ENCODE measurements around the gene DOCK11. TPM values are rescaled to one million over a fixed set of nuclear protein-coding genes. Genes with fewer than 3 reads are reported as not detected.

Gene DOCK11
- polyA plus RNA-seq, 4 donors, result 15.3 to 89.2 (median 26.5) TPM

GRCh38 chrX:118528071-118528737 is 32.6 kb downstream of the DOCK11 start:
- DNase-seq (ENCODE audit: low read depth in 4 of 4, low spot score in 3 of 4), result no peak

DNA sequence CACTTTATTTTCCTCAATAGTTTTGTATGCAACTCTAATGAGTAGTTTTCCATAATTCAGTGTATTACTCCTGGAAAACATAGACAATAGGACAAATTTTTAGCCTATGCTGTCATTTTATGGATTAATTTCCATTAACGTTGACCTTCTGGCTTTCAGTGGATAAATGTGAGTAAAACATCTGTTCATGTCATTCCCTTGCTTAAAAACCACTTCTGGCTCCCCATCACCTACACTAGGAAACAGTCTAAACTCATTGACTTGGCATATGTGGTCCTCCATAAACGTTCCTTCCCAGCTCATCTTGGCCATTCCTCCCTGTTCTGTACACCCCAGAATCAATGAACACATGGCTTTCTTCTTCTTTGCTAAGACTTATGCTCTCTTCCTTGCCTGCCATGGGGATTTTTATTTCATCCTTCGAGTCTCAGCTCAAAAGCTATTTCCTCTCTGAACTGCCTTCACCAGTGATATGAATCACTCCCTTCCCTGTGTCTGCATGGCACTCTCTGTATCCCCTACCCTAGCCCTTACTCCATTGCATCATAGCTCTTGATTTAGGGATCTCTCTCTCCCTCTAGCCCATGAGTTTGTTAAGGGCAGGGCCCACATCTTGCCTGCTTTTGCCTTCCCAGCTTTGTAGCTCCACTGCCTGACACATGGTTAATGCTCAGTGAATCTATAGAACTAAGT is 34.8 kb downstream of the DOCK11 start:
- DNase-seq (ENCODE audit: low read depth in 4 of 4, low spot score in 3 of 4), result no peak

DNA sequence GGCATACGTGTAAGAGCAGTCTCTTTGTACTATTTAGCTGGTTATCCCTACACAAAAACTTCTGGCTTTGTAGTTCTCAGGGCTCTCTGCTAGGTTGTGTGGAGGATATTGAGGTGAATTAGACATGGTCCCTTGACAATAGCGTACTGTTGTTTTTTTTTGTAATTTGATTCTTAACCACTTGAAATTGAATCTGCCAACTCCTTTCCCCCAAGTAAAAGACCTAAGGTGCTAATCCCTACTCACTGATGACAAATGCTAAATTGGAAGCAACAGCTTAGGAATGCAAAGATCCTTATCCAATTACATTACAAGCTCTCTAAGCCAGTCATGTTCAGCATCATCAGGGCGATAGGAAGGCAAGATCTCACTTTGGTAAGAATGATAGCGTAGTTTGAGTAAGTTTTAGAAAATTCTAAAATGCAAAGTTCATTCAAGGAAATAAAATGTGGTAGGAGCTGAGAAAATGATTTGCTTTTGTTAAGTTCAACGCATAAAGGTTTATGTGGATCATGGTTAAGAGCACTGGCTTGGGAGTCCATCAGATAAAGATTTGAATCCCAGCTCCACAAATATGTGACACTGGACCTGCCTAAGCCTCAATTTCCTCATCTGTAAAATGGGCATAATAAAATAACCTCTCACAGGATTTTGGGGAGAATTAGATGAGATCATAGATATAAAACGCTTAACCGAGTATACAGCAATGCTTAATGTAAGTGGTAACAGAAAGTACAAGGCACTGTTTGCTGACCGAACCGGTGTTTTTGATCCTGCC is 39.3 kb downstream of the DOCK11 start:
- DNase-seq (ENCODE audit: low read depth in 4 of 4, low spot score in 3 of 4), result no peak

DNA sequence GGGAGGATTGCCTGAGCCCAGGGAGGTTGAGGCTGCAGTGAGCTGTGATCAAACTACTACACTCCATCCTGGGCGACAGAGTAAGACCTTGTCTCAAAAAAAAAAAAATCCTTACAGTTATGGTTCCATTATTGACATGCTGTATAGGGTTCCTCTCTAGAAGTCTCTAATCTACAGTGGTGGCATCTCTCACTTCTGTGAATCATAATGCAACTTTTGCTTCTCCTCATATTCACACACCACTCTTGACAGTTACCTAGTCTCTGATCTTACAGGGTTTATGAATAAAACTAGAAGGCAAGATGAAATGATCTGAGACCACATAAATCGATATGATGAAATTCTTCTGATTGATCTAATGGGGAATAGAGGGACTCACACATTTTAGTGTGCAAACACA is 40.6 kb downstream of the DOCK11 start:
- DNase-seq (ENCODE audit: low read depth in 4 of 4, low spot score in 3 of 4), result no peak

DNA sequence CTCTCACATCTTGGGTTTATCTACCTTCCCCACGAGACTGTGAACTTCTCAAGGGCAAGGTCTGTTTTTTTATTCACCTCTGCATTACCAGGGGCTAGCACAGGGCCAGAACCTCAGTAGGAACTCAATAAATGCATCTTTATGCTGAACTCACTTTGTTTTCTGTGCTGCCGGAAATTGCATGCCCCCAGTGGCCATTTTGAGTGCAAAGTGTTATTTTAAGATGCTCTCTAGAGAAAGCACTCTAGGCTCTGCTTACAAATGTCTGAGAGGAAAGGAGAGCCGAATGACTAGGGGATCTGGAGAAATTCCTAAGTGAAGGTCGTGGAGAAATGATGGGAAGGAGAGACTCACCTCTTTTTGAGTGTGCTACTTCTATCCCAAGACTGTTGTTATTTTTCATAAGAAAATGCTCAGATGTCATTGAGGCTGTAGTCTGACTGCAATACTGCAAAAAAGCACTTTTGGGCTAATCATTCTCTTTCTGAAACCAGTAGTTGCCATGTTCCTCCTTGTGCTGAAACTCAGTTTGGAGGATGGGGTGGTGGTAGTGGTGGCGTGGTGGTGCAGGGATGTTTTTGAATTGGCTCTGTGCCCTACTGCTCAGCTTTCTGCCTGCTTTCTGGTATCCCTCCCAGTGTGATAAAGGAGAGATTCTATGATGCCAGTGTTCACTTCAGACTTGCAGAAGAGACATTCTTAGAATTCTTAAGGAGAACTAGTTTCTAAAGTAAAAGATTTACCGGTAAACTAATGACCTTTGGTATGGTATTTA is 41.3 kb downstream of the DOCK11 start:
- no peak for DNase-seq (ENCODE audit: low read depth in 4 of 4, low spot score in 3 of 4)

GRCh38 chrX:118538386-118538785 is 42.8 kb downstream of the DOCK11 start:
- DNase-seq (ENCODE audit: low read depth in 4 of 4, low spot score in 3 of 4), result no peak

GRCh38 chrX:118540342-118540741 is 44.7 kb downstream of the DOCK11 start:
- no peak for DNase-seq (ENCODE audit: low read depth in 4 of 4, low spot score in 3 of 4)

DNA sequence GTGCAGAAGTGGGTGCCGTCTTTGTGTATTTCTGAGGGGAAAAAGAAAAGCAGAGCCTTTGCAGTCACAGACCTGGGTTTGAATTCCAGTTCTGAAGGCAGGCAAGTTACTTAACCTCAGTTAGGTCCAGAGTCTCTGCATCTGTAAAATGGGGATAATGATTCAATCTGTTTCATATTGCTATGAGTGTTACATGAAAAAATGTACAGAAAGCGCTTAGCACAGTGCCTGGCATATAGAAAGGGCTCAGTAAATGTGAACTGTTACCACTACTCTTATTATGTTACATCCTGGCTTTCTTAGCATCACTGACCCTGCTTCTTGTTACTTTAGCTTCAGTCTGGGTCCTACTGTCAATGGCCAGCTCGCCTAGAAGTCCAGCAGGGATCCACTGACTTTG is 45.9 kb downstream of the DOCK11 start:
- no peak for DNase-seq (ENCODE audit: low read depth in 4 of 4, low spot score in 3 of 4)

DNA sequence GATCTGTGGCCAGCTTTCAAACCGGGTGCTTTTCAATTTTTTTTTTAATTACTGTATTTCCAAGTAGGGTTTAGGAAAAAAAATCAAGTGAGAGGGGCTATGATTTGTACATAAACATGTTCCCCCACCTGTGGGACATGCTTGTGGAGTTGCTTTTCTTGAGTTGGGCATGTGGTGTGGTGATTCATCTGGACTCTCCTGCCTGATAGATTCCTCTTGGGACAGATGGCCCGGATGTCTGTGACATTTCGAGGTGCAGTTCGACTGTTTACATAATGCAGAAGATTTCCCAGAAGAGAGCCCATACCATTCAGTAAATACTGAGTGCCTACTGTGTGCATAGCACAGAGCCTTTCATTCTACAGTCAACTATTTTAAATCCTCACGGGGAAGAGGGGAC is 49.9 kb downstream of the DOCK11 start:
- no peak for DNase-seq (ENCODE audit: low read depth in 4 of 4, low spot score in 3 of 4)

GRCh38 chrX:118548841-118549240 is 53.2 kb downstream of the DOCK11 start:
- no peak for DNase-seq (ENCODE audit: low read depth in 4 of 4, low spot score in 3 of 4)

- no peak for DNase-seq (ENCODE audit: low read depth in 4 of 4, low spot score in 3 of 4)
Observed at GRCh38 chrX:118550792-118551191, 55.2 kb downstream of the DOCK11 start.

DNA sequence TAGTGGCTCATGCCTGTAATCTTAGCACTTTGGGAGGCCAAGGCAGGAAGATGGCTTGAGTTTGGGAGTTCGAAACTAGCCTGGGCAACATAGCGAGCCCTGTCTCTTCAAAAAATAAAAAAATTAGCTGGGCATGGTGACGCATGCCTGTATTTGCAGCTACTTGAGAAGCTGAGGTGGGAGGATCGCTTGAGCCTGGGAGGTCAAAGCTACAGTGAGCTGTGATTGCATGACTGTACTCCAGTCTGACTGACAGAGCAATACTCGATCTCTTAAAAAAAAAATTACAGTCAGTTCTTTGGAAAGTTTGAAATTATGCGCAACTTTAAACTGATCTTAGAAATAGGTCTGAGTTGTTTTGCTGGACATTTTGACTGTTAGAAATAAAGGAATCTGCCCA is 55.8 kb downstream of the DOCK11 start:
- DNase-seq (ENCODE audit: low read depth in 4 of 4, low spot score in 3 of 4), result no peak

GRCh38 chrX:118552121-118552900 is 56.7 kb downstream of the DOCK11 start:
- no peak for DNase-seq (ENCODE audit: low read depth in 4 of 4, low spot score in 3 of 4)

- no peak for DNase-seq (ENCODE audit: low read depth in 4 of 4, low spot score in 3 of 4)
Observed at GRCh38 chrX:118553042-118553710, 57.6 kb downstream of the DOCK11 start.

- no peak for DNase-seq (ENCODE audit: low read depth in 4 of 4, low spot score in 3 of 4)
Observed at GRCh38 chrX:118554511-118554910, 58.9 kb downstream of the DOCK11 start.

- DNase-seq (ENCODE audit: low read depth in 4 of 4, low spot score in 3 of 4), result no peak
Observed at GRCh38 chrX:118558926-118559325, 63.3 kb downstream of the DOCK11 start.

GRCh38 chrX:118560489-118560888 is 64.9 kb downstream of the DOCK11 start:
- no peak for DNase-seq (ENCODE audit: low read depth in 4 of 4, low spot score in 3 of 4)

- no peak for DNase-seq (ENCODE audit: low read depth in 4 of 4, low spot score in 3 of 4)
Observed at GRCh38 chrX:118562582-118563164, 67.1 kb downstream of the DOCK11 start.

GRCh38 chrX:118564498-118564897 is 68.9 kb downstream of the DOCK11 start:
- no peak for DNase-seq (ENCODE audit: low read depth in 4 of 4, low spot score in 3 of 4)

Data from left renal pelvis (tissue), 4 donors.